IgD-negative memory B cell (primary cell): ENCODE data around the gene OR8B4. TPM values are rescaled to one million over a fixed set of nuclear protein-coding genes. Genes with fewer than 3 reads are reported as not detected.
"Not testable (repeated sequence)": the region's sequence is repeated elsewhere in the genome, so short reads cannot be mapped to it uniquely, and the experiment has no call there.

Experiments
- H3K27ac Mint-ChIP-seq, 3 donors: one replicate each; pipeline ENCODE4 v1.8.0; 2020 to 2022; ENCODE audit warnings: mild to moderate bottlenecking in 3 of 3, mixed read lengths in 3 of 3, moderate library complexity in 1 of 3
- H3K27me3 Mint-ChIP-seq: one replicate; pipeline ENCODE4 v1.8.0; 2021; ENCODE audit warnings: mixed read lengths
- H3K36me3 Mint-ChIP-seq: one replicate; pipeline ENCODE4 v1.8.0; 2020; ENCODE audit warnings: mild to moderate bottlenecking, mixed read lengths
- H3K4me1 Mint-ChIP-seq, 3 donors: one replicate each; pipeline ENCODE4 v1.8.0; 2020 to 2022; ENCODE audit warnings: mixed read lengths in 3 of 3, mild to moderate bottlenecking in 1 of 3
- H3K4me3 Mint-ChIP-seq, 4 donors: one replicate each; pipeline ENCODE4 v1.8.0; 2020 to 2022; ENCODE audit warnings: mild to moderate bottlenecking in 4 of 4, mixed read lengths in 4 of 4, moderate library complexity in 3 of 4
- H3K9me3 Mint-ChIP-seq, 3 donors: one replicate each; pipeline ENCODE4 v1.8.0; 2020 to 2021; ENCODE audit warnings: mixed read lengths in 3 of 3, mild to moderate bottlenecking in 1 of 3
- polyA plus RNA-seq: library from polyadenylated mRNA; unstranded; fragments of 300-500 nt; fragmentation: Illumina TruSeq; gene quantifications from one replicate; pipeline ENCODE4 v1.2.3, GENCODE V29; 2021

OR8B4 gene
- polyA plus RNA-seq, 1 donor from 2014 or later, result not detected

DNA sequence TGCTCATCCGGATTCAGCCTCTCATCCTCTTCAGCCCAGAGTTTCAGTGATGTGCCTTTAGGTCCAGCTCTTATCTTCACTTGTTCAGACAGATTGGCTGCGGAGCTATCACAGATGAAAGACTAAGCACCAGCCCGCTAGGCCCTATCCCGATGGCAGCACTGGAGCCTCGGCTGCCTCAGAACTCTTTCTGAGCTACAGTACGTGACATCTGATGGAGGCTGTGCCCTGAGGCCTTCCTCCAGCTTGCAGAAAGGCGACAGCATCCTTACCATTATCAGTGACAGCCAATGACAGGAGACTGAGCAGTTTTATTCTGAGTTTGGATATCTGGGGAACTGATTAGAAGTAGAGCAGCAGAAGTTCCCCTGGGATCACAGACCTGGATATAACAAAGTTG, 16.8 kb upstream of the OR8B4 start:
- Mint-ChIP-seq H3K4me1 (no peaks in the 10 kb centered on the region), H3K27me3 (peaks cover 5% of the 10 kb centered on the region), H3K36me3 (peaks cover 1% of the 10 kb centered on the region), H3K4me3 (no peak overlapping the region), H3K9me3 (peaks cover 0 to 2% (median 0%) of the 10 kb centered on the region in 3 donors), H3K27ac (no peak overlapping the region)

DNA sequence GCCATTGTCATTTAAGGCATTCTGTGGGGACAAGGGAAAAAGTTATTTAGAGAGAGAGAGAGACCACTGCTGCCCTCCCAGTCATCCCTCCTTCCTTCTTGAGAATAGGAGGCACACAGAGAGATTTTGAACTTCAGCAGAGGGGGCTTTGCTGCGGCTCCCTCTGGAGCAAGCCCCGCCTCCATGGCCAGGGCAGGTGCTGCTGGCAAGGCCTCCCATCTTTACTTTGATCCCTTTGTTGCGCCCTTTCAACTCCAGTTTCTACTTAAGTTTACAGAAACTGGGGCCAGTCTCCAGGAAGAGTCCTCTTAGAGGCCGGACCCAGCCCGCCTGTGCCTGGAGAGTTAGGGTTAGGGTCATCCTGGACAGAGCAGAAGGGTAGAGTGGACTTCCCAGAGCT, 16.4 kb upstream of the OR8B4 start:
- Mint-ChIP-seq H3K27me3 (peaks cover 5% of the 10 kb centered on the region), H3K36me3 (peaks cover 1% of the 10 kb centered on the region), H3K27ac (no peak overlapping the region), H3K4me1 (no peaks in the 10 kb centered on the region), H3K4me3 (no peak overlapping the region), H3K9me3 (peaks cover 2 to 3% (median 2%) of the 10 kb centered on the region in 3 donors)

DNA sequence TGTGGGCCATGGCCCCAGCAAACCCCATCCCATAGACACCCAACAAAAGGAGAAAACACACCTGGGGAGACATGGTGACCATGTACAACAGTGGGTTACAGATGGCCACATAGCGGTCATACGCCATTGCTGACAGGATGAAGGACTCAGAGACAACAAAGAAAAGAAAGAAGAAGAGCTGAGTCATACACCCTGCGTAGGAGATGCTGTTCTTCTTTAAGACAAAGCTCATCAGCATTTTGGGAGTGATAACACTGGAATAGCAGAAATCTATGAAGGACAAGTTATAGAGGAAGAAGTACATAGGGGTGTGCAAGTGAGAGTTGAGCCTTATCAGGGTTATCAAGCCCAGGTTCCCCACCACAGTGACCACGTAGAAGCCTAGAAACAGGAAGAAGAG, 15.9 kb upstream of the OR8B4 start:
- H3K9me3 Mint-ChIP-seq, result peaks cover 2 to 3% (median 2%) of the 10 kb centered on the region in 3 donors
- no peak overlapping the region for H3K27ac Mint-ChIP-seq
- peaks cover 1% of the 10 kb centered on the region for H3K36me3 Mint-ChIP-seq
- peaks cover 5% of the 10 kb centered on the region for H3K27me3 Mint-ChIP-seq
- no peak overlapping the region for H3K4me3 Mint-ChIP-seq
- no peaks in the 10 kb centered on the region for H3K4me1 Mint-ChIP-seq

DNA sequence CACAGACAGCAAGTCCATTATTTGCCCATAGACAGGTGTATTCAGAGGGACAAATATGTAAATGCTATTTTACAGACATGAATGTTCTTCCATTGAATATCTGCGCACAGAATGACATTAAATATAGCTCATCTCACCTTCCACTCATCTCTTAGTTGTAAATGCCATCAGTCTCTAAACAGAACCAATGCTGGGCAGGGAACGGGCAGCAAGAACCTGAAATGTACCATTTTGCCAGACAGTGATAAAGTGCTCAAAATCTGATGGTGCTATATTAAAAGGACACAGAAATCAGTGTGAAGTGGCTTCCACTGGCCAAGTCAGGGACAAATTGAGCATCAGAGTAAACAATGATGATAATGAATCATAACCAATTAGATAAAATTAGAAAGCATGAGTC, 10.0 kb upstream of the OR8B4 start:
- Mint-ChIP-seq H3K27me3 (peaks cover 5% of the 10 kb centered on the region), H3K27ac (no peak overlapping the region), H3K36me3 (peaks cover 1% of the 10 kb centered on the region), H3K4me3 (no peak overlapping the region), H3K4me1 (no peaks in the 10 kb centered on the region), H3K9me3 (peaks cover 2 to 3% (median 3%) of the 10 kb centered on the region in 3 donors)

DNA sequence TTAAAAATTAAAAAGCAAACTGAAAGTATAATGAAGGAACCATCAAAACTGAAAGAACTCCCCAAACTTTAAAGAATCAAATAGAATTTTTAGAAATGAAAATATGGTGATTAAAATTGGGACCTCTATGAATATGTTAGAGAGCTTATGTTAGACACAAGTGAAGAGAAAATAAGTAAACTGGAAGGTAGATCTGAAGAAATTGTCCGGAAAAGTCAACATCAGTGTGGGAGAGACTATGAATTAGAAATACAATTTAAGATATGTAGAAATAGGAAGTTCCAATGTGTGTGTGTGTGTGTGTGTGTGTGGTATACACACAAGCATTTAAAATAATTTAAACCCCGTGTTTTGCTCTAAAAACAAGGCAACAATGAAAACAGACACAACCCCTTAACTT, 4.9 kb upstream of the OR8B4 start:
- no peak overlapping the region for H3K27ac Mint-ChIP-seq
- peak overlapping the region in 1 of 4 donors; percentile 2 for H3K4me3 Mint-ChIP-seq
- no peaks in the 10 kb centered on the region for H3K36me3 Mint-ChIP-seq
- no peaks in the 10 kb centered on the region for H3K4me1 Mint-ChIP-seq
- peaks cover 3% of the 10 kb centered on the region for H3K27me3 Mint-ChIP-seq
- H3K9me3 Mint-ChIP-seq, result peaks cover 0 to 10% (median 2%) of the 10 kb centered on the region in 3 donors

DNA sequence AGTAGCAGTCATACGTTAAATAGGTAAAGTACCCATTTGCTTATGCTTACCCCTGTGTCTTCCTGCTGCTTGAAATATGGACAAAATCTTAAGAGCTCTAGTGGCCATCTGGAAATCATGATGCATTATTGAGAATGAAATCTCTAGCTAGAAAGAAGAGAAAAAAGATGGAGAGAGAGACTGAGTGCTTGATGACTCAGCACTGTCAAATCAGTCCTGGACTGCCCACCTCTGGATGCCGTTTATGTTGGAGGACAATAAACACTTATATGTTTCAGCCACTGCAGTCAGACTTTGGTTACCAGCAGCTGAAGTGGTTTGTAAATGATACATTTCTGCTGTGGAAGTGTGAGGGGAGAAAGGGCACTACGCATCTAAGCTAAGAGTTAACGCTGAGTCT, 3.6 kb downstream of the OR8B4 start:
- no peak overlapping the region for H3K4me3 Mint-ChIP-seq
- peaks cover 12% of the 10 kb centered on the region for H3K27me3 Mint-ChIP-seq
- H3K36me3 Mint-ChIP-seq, result no peaks in the 10 kb centered on the region
- H3K27ac Mint-ChIP-seq, result no peak overlapping the region
- peaks cover 0 to 2% (median 0%) of the 10 kb centered on the region in 3 donors for H3K9me3 Mint-ChIP-seq
- H3K4me1 Mint-ChIP-seq, result no peaks in the 10 kb centered on the region

DNA sequence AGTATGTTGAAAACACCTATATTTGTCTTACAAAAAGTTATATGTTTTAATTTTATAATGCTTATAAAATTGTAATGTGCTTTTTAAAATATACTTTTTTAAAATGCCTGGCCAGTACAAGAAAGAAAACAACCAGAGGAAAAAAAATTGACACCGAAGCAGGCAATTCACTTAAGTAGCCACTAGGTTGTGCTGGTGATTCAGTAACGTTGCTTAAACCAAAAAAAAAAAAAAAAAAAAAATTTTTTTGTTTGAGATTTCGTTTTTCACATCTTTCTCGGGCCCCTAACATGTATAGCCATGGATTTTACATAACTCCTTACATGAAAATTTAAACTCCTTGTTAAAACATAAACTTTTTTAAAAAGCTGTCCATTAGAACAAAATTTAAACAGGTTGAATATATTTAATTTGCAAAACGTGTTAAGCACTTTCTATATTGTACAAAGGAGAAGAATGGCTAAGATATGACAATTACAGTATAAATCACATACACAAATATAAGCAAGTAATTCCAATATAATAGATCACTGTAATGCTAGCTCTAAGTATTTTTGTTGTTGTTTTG, 9.2 kb downstream of the OR8B4 start:
- no peak overlapping the region for H3K4me3 Mint-ChIP-seq
- no peaks in the 10 kb centered on the region for H3K9me3 Mint-ChIP-seq

DNA sequence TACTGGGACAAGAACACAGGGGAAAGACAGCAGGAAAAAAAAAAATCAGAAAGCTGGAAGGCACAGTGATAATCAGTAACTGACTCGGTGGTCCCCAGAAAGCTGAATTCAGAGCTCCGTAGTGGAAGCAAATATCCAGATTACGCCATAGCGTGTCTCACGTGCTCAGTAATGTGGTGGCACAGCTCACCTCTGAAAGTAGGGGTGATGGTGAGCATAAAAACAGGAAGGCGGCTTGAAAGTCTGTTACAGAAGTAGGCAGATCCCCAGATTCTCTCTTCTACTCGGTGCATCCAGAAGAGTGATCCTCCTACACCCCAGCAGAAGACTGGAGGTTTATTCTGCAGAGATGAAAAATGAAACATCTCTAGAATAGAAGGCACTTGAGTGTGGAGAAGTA, 14.8 kb downstream of the OR8B4 start:
- Mint-ChIP-seq H3K36me3 (no peaks in the 10 kb centered on the region), H3K4me1 (peaks cover 0 to 9% (median 5%) of the 10 kb centered on the region in 3 donors), H3K9me3 (no peaks in the 10 kb centered on the region), H3K4me3 (no peak overlapping the region), H3K27me3 (peaks cover 6% of the 10 kb centered on the region), H3K27ac (no peak overlapping the region)

More for the DNA sequence above, 9.2 kb downstream of the OR8B4 start:
- no peaks in the 10 kb centered on the region for H3K4me1 Mint-ChIP-seq
- no peaks in the 10 kb centered on the region for H3K36me3 Mint-ChIP-seq
- H3K27me3 Mint-ChIP-seq, result peaks cover 2% of the 10 kb centered on the region
- H3K27ac Mint-ChIP-seq, result no peak overlapping the region

DNA sequence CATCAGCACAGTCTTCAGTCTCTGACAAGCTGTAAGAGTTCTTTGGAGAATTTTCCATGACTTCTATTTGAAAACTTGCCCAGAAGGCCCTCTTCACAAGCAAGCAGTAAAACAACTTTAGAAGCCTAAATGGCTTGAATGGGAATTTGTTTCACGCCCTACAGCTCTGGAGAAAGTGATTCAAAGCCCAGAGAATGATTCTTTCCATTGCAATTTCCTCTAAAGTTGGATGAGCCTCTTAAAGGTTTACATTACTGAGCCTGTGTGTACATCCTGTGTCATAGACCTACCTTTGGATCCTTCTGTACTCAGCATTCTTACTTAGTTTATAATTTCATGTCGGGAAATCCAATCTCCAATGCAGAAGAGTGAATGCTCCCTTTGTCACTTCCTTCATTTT, 19.1 kb downstream of the OR8B4 start:
- Mint-ChIP-seq H3K9me3 (no peaks in the 10 kb centered on the region), H3K27me3 (peaks cover 6% of the 10 kb centered on the region), H3K4me1 (peaks cover 3 to 14% (median 5%) of the 10 kb centered on the region in 3 donors), H3K27ac (no peak overlapping the region), H3K4me3 (no peak overlapping the region), H3K36me3 (no peaks in the 10 kb centered on the region)

DNA sequence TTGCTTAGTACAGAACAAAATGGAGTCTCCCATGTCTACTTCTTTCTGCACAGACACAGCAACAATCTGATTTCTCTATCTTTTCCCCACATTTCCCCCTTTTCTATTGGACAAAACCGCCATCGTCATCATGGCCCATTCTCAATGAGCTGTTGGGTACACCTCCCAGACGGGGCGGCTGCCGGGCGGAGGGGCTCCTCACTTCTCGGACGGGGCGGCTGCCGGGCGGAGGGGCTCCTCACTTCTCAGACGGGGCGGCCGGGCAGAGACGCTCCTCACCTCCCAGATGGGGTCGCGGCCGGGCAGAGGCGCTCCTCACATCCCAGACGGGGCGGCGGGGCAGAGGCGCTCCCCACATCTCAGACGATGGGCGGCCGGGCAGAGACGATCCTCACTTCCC, 21.5 kb downstream of the OR8B4 start:
- H3K27me3 Mint-ChIP-seq, H3K9me3 Mint-ChIP-seq, H3K36me3 Mint-ChIP-seq, H3K27ac Mint-ChIP-seq, H3K4me3 Mint-ChIP-seq: not testable (repeated sequence)
- peaks cover 3 to 14% (median 5%) of the 10 kb centered on the region in 3 donors for H3K4me1 Mint-ChIP-seq

DNA sequence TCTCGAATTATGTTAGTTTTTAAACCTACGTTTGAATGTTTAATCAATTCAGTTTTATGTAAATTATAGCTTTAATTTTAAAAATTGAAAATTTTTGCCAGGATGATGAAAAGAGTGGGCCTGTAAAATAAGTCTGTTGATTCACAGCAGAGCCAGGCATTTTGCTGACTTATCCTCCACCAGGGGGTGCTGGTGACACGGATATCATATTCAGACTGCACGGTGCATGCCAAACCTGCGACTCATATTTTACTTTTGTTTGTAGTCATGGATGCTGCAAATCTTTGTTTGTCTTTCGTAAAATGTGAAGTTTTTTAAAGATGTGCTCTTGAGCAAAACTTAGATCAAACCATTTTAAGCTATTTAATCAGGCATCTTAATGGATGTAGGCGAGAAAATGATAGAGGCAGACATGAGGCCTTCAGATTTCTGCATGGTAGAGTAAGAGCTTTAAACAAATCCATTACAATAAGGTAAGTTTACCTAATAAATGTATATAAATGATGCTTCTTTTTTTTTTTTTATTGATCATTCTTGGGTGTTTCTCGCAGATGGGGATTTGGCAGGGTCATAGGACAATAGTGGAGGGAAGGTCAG, 22.2 kb downstream of the OR8B4 start:
- H3K27ac Mint-ChIP-seq, result no peak overlapping the region
- H3K9me3 Mint-ChIP-seq, result no peaks in the 10 kb centered on the region
- no peaks in the 10 kb centered on the region for H3K36me3 Mint-ChIP-seq
- no peak overlapping the region for H3K4me3 Mint-ChIP-seq
- no peaks in the 10 kb centered on the region for H3K27me3 Mint-ChIP-seq
- peaks cover 3 to 14% (median 5%) of the 10 kb centered on the region in 3 donors for H3K4me1 Mint-ChIP-seq

DNA sequence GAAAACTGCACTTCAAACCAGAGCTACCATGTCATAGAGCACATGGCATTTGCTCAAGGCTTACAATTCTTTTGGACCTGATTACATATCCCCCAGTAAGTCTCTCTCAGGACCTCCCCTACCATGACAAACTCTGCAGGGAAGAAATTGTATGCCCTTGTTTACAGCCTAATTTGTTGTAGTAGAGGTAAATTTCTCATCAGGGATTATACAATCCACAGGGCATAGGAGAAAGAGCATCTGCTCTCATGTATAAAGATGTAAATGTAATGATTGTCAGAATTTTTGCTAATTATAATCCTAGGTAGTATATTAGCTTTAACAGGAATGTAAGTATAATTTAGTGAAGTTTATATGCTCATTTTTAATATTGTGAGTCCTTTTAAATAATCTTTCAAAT, 25.7 kb downstream of the OR8B4 start, which contains the start of gene OR8B3:
OR8B3 (minus strand) TSS at position 101 of the 400 bp plus-strand sequence. CDS start 1,673 bp downstream, outside the sequence.
- peaks cover 0 to 2% (median 0%) of the 10 kb centered on the region in 3 donors for H3K9me3 Mint-ChIP-seq
- H3K27ac Mint-ChIP-seq, result no peak within 1 kb of the TSS
- H3K36me3 Mint-ChIP-seq, result no peaks in the 10 kb centered on the region
- H3K27me3 Mint-ChIP-seq, result no peaks in the 10 kb centered on the region
- H3K4me1 Mint-ChIP-seq, result peaks cover 0 to 3% (median 3%) of the 10 kb centered on the region in 3 donors
- H3K4me3 Mint-ChIP-seq, result no peak within 1 kb of the TSS

DNA sequence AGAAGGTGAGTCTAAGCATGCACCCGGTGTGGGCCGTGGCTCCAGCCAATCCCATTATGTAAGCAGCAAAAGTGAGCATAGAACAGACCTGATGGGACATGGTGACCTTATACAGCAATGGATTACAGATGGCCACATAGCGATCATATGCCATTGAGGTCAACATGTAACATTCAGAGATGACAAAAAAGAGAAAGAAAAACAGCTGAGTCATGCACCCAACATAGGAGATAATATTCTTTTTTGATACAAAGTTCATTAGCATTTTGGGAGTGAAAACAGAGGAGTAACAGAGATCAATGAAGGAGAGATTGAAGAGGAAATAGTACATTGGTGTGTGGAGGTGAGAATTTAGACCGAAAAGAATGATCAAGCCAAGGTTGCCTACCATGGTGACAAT, 27.8 kb downstream of the OR8B4 start:
- not testable (repeated sequence) for H3K27ac Mint-ChIP-seq, H3K9me3 Mint-ChIP-seq, H3K36me3 Mint-ChIP-seq, H3K4me1 Mint-ChIP-seq, H3K4me3 Mint-ChIP-seq, H3K27me3 Mint-ChIP-seq

DNA sequence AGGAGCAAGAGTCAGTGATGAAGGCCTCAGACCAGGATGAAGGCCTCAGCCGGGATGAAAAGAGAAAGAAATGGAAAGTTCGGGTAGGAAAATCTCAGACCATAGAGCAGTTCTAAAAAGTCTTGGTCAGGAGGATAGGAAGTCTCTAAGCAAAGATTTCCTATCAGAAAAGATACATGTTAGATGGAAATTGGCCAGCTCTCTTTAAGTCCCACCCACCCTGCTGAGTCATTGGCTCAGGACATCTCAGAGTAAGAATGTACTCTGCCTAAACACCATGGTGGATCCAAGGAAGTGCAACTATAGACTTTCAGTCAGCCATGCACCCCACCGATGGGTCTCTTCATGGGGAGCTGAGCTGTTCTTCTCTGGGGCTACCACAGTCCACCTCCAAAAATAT, 30.3 kb downstream of the OR8B4 start:
- peaks cover 7% of the 10 kb centered on the region for H3K27me3 Mint-ChIP-seq
- H3K4me1 Mint-ChIP-seq, result no peaks in the 10 kb centered on the region
- H3K9me3 Mint-ChIP-seq, result peaks cover 0 to 2% (median 1%) of the 10 kb centered on the region in 3 donors

DNA sequence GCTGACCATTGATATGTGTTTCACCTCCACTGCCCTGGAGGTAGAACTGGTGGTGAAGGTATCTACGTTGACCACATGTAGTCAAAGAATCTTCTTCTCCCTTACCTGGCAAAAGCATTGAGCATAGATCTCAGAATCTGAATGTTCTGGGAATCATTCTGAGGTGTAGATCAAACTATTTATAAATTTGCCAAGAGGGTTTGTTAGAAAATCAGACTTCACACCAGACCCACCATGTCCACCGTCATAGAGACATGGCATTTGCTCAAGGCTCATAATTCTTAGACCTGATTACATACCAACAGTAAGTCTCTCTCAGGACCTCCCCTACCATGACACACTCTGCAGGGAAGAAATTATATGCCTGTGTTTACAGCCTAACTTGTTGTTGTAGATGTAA, 40.3 kb downstream of the OR8B4 start, which contains the start of gene OR8B2:
OR8B2 (minus strand) TSS at position 101 of the 400 bp plus-strand sequence. CDS start 1,156 bp downstream, outside the sequence.
- no peaks in the 10 kb centered on the region for H3K4me1 Mint-ChIP-seq
- H3K27ac Mint-ChIP-seq, result no peak within 1 kb of the TSS
- peaks cover 1% of the 10 kb centered on the region for H3K27me3 Mint-ChIP-seq

More for the DNA sequence above, 30.3 kb downstream of the OR8B4 start:
- no peak overlapping the region for H3K27ac Mint-ChIP-seq
- H3K36me3 Mint-ChIP-seq, result no peaks in the 10 kb centered on the region
- H3K4me3 Mint-ChIP-seq, result no peak overlapping the region

DNA sequence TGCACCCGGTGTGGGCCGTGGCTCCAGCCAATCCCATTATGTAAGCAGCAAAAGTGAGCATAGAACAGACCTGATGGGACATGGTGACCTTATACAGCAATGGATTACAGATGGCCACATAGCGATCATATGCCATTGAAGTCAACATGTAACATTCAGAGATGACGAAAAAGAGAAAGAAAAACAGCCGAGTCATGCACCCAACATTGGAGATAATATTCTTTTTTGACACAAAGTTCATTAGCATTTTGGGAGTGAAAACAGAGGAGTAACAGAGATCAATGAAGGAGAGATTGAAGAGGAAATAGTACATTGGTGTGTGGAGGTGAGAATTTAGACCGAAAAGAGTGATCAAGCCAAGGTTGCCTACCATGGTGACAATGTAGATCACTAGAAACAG, 41.8 kb downstream of the OR8B4 start:
- H3K9me3 Mint-ChIP-seq, H3K4me3 Mint-ChIP-seq, H3K36me3 Mint-ChIP-seq, H3K27ac Mint-ChIP-seq, H3K4me1 Mint-ChIP-seq, H3K27me3 Mint-ChIP-seq: not testable (repeated sequence)

More for the DNA sequence above, 40.3 kb downstream of the OR8B4 start, which contains the start of gene OR8B2:
- no peak within 1 kb of the TSS for H3K4me3 Mint-ChIP-seq
- H3K9me3 Mint-ChIP-seq, result peaks cover 0 to 2% (median 0%) of the 10 kb centered on the region in 3 donors
- no peaks in the 10 kb centered on the region for H3K36me3 Mint-ChIP-seq
